DND-41 (cell line): ENCODE results near the gene ATP12A.

Source experiments
- ATAC-seq: fragments of 200-7000 bp; cut with Tn5 transposase; 3 replicates; pipeline ENCODE4 v1.9.1; 2021; ENCODE audit warnings: low read depth; ENCODE audit not compliant: insufficient read depth
- DNase-seq: peaks from one replicate; pipeline ENCODE4 v3.0.0-alpha.2; 2020
- H2AFZ ChIP-seq: 2 replicates; pipeline ENCODE4 v1.6.0; 2012; ENCODE audit warnings: low read depth, low read length
- H3K27ac ChIP-seq: 2 replicates; pipeline ENCODE4 v1.5.1; 2012; ENCODE audit warnings: low read length, inconsistent platforms
- H3K27me3 ChIP-seq: fragments of 200-600 bp; sonication (generic); 2 replicates; pipeline ENCODE4 v1.6.0; 2012; ENCODE audit warnings: low read length, mild to moderate bottlenecking, inconsistent platforms; ENCODE audit not compliant: insufficient read depth, poor library complexity
- H3K36me3 ChIP-seq: 2 replicates; pipeline ENCODE4 v1.5.1; 2012; ENCODE audit warnings: low read length, inconsistent platforms; ENCODE audit not compliant: insufficient read depth
- H3K4me1 ChIP-seq: 2 replicates; pipeline ENCODE4 v1.5.1; 2012; ENCODE audit warnings: mild to moderate bottlenecking, low read length; ENCODE audit not compliant: insufficient read depth
- H3K4me2 ChIP-seq: 2 replicates; pipeline ENCODE4 v1.6.0; 2012; ENCODE audit warnings: mild to moderate bottlenecking, moderate library complexity, low read length, inconsistent platforms; ENCODE audit not compliant: insufficient read depth
- H3K4me3 ChIP-seq, 2 experiments: fragments of 200-600 bp in 1 of 2; shearing (Covaris generic) in 1 of 2; 2 replicates each; pipeline ENCODE4 v1.5.1; 2012 to 2016; ENCODE audit warnings: inconsistent platforms in 2 of 2, low read length in 2 of 2, mild to moderate bottlenecking in 2 of 2, low read depth in 1 of 2, moderate library complexity in 1 of 2
- H3K79me2 ChIP-seq: 2 replicates; pipeline ENCODE4 v1.6.0; 2012; ENCODE audit warnings: low read length, inconsistent platforms; ENCODE audit not compliant: insufficient read depth
- H3K9ac ChIP-seq: 2 replicates; pipeline ENCODE4 v1.6.0; 2012; ENCODE audit warnings: low read depth, mild to moderate bottlenecking, inconsistent platforms, low read length, moderate library complexity
- H3K9me3 ChIP-seq: 2 replicates; pipeline ENCODE4 v1.5.1; 2012; ENCODE audit warnings: low read length, moderate library complexity, mild to moderate bottlenecking, inconsistent platforms; ENCODE audit not compliant: insufficient read depth, severe bottlenecking
- H4K20me1 ChIP-seq: 2 replicates; pipeline ENCODE4 v1.6.0; 2012; ENCODE audit warnings: low read length; ENCODE audit not compliant: insufficient read depth
- CTCF ChIP-seq: IDR thresholded peaks from 2 replicates; pipeline ENCODE4 v1.5.1; 2012; ENCODE audit warnings: borderline replicate concordance, low read length, moderate library complexity, mild to moderate bottlenecking; ENCODE audit not compliant: poor library complexity, severe bottlenecking; ENCODE audit errors: extremely low read depth
- EZH2 ChIP-seq: IDR thresholded peaks from 3 replicates; pipeline ENCODE4 v1.6.1; 2012; ENCODE audit warnings: borderline replicate concordance, low read depth, mild to moderate bottlenecking, moderate library complexity, low read length, inconsistent platforms; ENCODE audit not compliant: severe bottlenecking

Gene ATP12A

GRCh38 chr13:24664726-24665409 is 15.3 kb upstream of the ATP12A start:
- Histone ChIP-seq H2AFZ (no peak overlapping the region), H3K79me2 (no peaks in the 10 kb centered on the region), H3K27me3 (peaks cover 9% of the 10 kb centered on the region), H3K4me1 (no peaks in the 10 kb centered on the region), H3K9me3 (no peaks in the 10 kb centered on the region), H3K4me2 (no peak overlapping the region), H3K9ac (no peak overlapping the region), H3K36me3 (no peaks in the 10 kb centered on the region), H3K27ac (no peak overlapping the region), H3K4me3 (no peak overlapping the region), H4K20me1 (no peaks in the 10 kb centered on the region)
- ATAC-seq: no peak
- no peak for DNase-seq
- TF ChIP-seq EZH2 (no peak), CTCF (no peak)

GRCh38 chr13:24668511-24668910 is 11.7 kb upstream of the ATP12A start:
- no peak overlapping the region for H2AFZ ChIP-seq

GRCh38 chr13:24668955-24669582 is 11.1 kb upstream of the ATP12A start:
- TF ChIP-seq CTCF (no peak), EZH2 (no peak)
- H3K79me2 ChIP-seq: no peaks in the 10 kb centered on the region
- no peak overlapping the region for H3K4me2 ChIP-seq
- no peak overlapping the region for H2AFZ ChIP-seq
- no peak overlapping the region for H3K9ac ChIP-seq
- H3K27ac ChIP-seq: no peak overlapping the region
- peaks cover 21% of the 10 kb centered on the region for H3K27me3 ChIP-seq
- no peaks in the 10 kb centered on the region for H4K20me1 ChIP-seq
- H3K9me3 ChIP-seq: no peaks in the 10 kb centered on the region
- no peaks in the 10 kb centered on the region for H3K36me3 ChIP-seq
- no peak for DNase-seq
- H3K4me1 ChIP-seq: no peaks in the 10 kb centered on the region
- ATAC-seq: no peak
- no peak overlapping the region for H3K4me3 ChIP-seq

More at GRCh38 chr13:24668511-24668910, 11.7 kb upstream of the ATP12A start:
- no peak for DNase-seq
- H3K9ac ChIP-seq: no peak overlapping the region
- no peaks in the 10 kb centered on the region for H3K4me1 ChIP-seq
- H3K27ac ChIP-seq: no peak overlapping the region
- H3K9me3 ChIP-seq: no peaks in the 10 kb centered on the region
- TF ChIP-seq EZH2 (no peak), CTCF (no peak)
- no peak for ATAC-seq
- no peaks in the 10 kb centered on the region for H3K36me3 ChIP-seq
- H3K4me3 ChIP-seq: no peak overlapping the region
- peaks cover 20% of the 10 kb centered on the region for H3K27me3 ChIP-seq
- no peaks in the 10 kb centered on the region for H4K20me1 ChIP-seq
- no peak overlapping the region for H3K4me2 ChIP-seq
- no peaks in the 10 kb centered on the region for H3K79me2 ChIP-seq
